Suppressor macrophage treated with lipopolysaccharide for 1 hour (primary cell): ENCODE measurements around the gene KNTC1.
"Not testable (repeated sequence)": the region's sequence is repeated elsewhere in the genome, so short reads cannot be mapped to it uniquely, and the experiment has no call there.

Experiments
- DNase-seq, 3 donors: peaks; one replicate each; pipeline ENCODE4 v3.0.0-alpha.2; 2020 to 2022

Gene KNTC1

DNA sequence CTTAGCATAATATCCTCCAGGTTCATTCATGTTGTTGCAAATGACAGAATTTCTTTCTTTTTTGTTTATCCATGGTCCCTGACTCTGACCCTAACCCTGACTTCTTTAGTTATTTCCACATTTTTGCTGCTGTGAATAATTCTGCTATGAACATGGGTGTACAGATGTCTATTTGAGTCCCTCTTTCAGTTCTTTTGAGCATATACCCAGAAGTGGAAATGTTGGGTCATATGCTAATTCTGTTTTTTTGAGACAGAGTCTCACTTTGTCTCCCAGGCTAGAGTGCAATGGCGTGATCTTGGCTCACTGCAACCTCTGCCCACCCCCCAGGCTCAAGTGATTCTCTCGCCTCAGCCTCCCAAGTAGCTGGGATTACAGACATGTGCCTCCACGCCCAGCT, 33.1 kb downstream of the KNTC1 start:
- DNase-seq = no peak

DNA sequence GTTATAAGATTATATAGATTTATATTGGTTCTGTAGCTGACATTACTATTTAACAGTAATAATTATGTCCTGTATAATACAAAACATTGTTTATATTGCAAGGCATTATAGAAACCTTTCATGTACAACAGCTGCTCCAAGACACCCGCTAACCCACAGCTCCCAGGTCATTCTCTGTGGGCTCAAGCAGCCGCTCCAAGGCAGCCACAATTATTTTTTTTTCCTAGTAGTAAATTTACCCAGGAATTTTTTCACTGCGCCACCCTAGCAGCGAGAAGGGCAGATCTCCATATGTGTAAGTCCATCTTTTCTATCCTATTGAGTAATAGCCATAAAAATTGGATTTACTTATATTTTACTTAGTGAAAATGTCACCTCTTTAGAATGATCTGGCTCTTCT, 36.3 kb downstream of the KNTC1 start:
- no peak for DNase-seq

DNA sequence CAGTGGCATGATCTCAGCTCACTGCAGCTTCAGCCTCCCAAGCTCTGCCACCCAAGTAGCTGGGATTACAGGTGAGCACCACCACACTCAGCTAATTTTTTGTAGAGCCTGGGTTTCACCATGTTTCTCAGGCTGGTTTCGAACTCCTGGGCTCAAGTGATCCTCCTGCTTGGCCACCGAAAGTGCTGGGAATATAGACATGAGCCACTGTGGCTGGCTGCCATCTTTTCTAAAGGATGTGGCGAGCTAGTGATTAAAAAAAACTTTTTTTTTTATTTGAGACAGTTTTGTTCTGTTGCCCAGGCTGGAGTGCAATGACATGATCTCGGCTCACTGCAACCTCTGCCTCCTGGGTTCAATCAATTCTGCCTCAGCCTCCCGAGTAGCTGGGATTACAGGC, 39.8 kb downstream of the KNTC1 start:
- not testable (repeated sequence) for DNase-seq

DNA sequence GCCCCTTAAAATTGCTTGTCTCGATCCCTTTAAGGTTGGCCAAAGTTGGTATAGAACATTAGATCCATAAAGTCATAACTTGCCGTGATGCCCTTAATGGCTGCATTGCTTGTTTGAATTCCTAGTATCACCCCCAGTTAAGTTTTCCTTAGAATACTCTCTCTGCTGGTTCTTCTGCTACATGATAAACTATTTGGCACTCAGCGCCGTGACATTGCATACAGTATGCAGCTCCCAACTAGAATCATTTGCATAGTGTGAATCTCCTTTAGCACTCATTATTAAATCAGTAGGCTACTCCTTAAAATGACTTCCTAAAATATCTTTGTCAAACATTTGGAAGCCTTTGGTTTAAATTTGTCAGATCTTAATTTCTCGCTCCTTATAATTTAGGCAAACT, 42.2 kb downstream of the KNTC1 start:
- no peak for DNase-seq

DNA sequence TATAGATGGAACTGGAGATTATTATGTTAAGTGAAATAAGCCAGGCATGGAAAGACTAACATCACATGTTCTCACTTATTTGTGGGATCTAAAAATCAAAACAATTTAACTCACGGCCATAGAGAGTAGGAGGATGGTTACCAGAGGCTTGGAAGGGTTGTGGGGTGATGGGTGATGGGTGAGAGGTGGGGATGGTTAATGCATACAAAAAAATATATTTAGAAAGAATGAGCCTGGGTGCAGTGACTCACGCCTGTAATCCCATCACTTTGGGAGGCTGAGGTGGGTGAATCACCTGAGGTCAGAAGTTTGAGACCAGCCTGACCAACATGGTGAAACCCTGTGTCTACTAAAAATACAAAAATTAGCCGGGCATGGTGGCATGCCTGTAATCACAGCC, 43.0 kb downstream of the KNTC1 start:
- DNase-seq = not testable (repeated sequence)

DNA sequence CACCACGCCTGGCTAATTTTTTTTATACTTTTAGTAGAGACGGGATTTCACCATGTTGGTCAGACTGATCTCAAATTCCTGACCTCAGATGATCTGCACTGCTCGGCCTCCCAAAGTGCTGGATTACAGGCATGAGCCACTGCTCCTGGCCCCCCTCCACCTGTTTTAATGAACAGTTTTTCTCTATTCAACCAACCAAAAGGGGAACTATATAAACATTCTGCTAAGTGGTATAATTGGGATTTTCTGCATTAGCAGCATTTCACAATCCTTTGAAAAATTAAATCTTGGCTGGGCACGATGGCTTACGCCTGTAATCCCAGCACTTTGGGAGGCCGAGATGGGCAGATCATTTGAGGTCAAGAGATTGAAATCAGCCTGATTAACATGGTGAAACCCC, 44.8 kb downstream of the KNTC1 start:
- no peak for DNase-seq

DNA sequence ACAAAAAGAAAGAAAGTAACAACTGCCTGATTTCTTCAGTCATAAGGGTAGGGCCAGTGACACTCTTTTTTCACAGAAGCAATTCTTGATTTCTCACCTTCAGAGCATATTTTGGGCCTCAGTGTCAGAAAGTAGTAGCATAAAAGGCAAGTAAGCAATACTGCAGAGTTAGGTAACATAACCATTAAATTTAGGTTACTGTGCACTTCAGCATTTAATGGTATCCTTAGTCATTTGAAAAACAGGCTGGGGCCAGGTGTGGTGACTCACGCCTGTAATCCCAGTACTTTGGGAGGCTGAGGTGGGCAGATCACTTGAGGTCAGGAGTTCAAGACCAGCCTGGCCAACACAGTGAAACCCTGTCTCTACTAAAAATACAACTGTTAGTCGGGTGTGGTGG, 56.2 kb downstream of the KNTC1 start:
- DNase-seq = not testable (repeated sequence)

DNA sequence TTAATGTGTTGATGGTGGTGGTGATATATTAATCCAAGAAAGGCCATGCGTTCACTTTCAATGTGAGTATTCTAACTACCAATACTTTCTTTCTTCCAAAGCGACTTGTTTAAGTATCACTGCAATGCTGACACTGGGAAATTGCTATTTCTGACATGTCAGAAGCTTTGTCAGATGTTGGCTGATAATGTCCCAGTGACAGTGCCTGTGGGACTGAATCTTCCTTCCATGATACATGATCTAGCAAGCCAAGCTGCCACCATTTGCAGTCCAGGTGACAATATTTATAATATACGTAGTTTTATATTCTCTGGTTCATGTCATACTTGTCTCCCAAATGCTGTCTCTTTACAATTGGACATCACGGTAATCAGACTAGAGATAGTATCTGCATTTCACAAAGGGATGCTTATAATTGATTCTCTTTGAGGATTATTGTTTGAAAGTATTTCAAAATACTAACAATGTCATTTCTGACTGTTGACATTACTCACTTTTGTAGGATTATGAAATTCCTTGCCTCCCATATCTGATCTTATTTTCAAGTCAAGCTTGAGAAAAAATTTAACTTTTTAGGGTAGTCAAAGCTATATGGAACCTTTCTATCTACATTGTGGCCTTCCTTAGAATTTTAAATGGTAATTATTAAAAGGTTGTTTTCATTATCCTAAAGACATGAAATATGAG, 57.3 kb downstream of the KNTC1 start:
- no peak for DNase-seq

DNA sequence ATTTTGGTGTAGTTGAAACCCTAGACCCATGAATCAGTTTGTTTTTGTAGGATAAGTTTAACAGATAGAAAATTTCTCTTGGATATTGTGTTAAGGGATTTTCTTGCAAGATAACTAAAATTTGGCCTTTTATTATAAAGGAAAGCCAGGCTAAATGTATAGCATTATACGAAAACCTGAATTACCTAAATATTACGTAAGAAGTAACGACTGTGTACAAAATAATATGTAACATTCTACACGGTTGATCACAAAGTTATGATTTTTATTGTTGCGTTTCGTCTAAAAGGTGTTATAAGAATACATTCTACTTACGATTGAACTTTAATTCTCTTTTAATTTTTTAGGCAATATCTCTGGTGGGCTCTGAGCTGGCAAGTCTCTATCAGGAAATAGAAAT, 63.9 kb downstream of the KNTC1 start:
- no peak for DNase-seq

DNA sequence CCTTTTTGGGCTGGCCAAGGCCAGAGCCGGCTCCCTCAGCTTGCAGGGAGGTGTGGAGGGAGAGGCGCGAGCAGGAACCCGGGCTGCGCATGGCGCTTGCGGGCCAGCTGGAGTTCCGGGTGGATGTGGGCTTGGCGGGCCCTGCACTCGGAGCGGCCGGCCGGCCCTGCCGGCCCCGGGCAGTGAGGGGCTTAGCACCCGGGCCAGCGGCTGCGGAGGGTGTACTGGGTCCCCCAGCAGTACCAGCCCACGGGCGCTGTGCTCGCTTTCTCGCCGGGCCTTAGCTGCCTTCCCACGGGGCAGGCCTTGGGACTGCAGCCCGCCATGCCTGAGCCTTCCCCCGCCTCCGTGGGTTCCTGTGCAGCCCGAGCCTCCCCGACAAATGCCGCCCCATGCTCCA, 64.9 kb downstream of the KNTC1 start:
- not testable (repeated sequence) for DNase-seq

DNA sequence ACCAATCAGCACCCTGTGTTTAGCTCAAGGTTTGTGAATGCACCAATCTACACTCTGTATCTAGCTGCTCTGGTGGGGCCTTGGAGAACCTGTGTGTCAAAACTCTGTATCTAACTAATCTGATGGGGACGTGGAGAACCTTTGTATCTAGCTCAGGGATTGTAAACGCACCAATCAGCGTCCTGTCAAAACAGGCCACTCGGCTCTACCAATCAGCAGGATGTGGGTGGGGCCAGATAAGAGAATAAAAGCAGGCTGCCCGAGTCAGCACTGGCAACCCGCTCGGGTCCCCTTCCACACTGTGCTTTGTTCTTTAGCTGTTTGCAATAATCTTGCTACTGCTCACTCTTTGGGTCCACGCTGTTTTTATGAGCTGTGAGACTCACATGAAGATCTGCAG, 65.5 kb downstream of the KNTC1 start:
- DNase-seq = not testable (repeated sequence)

DNA sequence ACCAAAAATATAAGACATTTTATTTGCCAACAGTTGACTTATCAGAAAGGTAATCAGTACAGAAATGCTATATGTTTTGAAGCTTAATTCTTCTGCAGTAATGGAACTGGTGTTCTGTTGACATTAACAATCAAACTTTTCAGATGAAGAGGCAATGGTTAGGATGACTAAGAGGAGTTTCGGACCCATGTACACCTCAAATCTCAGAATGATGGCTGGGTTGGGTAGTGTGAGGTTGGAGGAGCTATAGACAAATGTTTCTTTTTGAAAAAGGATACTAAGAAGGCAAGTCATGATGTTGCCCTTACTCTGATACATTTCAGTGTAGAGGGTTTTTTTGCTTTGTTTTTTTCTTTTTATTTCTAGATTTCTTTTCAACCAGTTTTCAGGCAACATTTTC, 66.9 kb downstream of the KNTC1 start:
- no peak for DNase-seq

DNA sequence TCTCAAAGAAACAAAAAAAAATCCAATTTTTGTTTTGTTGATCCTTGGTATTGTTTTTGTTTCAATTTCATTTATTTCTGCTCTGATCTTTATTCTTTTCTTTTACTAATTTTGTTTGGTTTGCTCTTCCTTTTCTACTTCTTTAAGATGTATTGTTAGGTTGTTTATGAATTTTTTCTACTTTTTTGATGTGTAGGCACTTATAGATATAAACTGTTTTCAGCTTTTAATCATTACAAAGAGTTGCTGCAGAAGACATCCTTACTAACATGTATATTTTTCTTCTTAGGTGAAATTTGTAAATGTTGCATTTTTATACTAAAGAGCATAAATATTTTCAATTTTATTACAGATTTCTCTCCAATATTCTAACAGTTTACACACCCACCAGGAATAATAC, 69.8 kb downstream of the KNTC1 start:
- no peak for DNase-seq

DNA sequence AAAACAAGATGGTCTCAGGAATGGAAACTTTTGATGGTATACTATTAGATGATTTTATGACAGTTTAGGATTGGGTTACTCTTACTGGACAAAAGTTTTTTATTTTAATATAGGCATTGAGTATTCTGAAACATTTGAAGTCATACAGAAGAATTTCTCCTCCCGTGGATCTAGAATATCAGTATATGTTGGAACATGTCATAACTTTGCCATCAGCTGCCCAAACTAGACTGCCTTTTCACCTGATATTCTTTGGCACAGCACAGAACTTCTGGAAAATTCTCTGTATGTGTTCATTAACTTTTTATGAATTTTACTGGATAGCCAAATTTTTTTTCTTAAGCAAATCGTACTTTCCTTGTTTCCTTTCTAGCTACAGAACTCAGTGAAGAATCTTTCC, 75.4 kb downstream of the KNTC1 start:
- no peak for DNase-seq

DNA sequence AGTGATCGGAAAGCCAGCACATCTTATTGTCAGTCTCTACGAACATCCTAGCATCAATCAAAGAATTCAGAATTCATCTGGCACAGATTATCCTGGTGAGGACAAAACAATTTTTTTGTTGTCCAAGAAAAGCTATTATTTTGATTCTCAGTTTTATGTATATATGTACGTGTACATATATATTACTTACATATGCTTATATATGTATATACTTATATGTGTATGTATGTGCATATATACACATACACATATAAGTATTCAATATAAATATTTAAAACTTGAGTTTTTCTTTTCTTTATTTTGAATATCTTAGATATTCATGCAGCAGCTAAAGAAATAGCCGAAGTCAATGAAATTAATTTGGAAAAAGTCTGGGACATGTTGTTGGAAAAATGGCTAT, 77.9 kb downstream of the KNTC1 start:
- no peak for DNase-seq

DNA sequence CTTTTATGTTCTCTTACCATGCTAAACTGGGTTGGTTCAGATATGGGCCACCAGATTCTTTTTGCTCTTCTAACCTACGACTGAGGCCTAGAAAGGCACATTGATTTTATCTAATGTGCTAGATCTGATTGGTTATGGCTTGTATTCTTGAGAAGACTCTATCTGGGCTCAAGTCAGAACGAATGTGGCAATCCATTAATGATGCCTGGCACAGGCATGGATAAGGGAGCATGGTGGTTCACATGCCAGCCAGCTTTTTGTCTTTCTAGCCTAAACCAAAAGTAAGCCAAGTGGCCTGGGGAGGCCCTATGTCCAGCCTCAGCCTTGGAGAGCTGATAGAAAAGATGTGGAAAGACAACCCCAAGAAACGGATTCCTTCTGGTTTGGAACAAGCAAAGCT, 82.7 kb downstream of the KNTC1 start:
- DNase-seq = no peak

DNA sequence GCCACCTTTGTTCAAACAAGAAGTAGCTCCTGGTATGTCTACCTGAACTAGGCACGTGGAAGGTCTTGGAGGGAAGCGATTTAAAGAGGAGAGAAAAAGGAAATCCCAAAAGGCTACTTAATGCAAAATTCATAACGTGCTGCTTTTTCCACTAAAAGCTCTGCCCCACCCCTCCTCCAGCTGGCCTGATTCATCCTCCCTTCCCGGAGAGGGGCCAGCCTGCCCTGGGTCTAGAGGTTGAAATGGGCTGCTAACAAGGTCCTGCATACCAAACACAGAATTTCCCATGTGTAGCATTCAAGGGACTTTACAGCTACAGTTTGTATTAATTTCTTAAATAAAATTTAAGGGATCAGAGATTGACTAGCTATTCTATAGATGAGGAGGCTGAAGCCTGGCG, 83.2 kb downstream of the KNTC1 start:
- no peak for DNase-seq

DNA sequence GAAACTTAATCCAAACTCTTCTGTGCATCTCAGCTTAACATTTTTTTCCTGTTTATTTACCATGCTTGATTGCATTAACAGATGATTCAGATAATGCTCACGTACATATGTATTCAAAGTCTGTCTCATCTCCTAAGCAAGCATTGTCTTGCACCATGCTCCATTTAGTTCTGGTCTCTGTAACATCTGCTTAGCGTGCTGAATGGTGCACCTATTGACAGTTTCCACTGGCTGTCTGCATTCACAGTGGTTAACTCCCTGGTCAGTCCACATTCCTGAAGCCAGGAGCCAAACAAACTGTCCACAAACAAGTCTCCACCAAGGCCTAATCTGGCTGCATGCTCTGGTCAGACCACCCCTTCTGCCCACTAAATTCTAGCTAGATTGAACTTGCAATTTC, 83.9 kb downstream of the KNTC1 start:
- no peak for DNase-seq

DNA sequence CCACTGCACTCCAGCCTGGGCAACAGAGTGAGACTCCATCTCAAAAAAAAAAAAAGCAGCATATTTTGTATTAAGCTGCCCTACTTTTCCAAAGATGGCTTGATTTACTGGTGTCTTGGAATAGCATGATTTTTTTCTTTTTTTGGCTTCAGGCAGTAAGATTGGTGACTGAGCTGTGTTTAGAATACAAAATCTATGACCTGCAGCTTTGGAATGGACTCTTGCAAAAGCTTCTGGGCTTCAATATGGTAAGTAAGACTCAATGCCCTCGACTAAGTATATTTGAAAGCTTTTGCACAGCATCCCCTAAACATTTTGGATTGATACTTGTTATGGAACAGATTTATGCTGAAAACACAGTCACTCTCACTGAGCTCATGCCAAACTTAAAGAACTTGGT, 87.8 kb downstream of the KNTC1 start:
- no peak for DNase-seq

DNA sequence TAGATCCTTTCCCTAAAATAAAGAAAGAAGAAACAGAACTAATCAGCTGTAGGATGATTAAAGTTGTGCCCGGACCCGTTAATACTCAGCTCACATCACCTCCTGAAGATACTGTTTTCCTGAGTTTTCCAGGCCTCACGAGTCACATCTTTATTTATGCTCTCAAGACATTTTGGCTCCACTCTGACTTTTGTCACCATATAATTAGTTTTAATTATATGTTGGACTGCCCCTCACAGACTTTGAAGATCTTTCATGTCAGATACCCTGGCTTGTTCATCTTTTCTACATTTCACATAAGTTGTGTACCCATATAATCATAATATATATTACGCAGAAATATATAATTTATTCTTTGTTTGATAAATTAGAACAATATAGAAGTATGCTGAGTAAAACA, 88.7 kb downstream of the KNTC1 start:
- DNase-seq = no peak

DNA sequence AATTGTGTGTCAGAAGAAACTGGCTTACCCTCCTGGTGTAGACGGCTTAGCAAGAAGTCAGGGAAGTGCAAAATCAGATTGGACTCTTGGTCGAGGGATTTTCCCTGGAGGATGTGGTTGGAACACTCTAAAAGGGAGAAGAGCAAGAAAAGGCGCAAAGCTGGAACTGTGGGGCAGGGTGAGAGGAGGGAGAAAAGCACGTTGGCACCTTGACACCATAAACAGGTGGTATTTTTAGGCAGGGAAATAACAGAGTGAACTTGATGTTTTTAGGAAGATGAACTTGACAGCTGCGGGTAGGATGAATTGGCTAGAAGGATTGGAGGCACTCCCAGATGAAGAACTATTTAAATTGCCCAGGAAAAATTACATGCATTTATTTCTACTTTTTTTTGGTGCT, 108.4 kb downstream of the KNTC1 start:
- no peak for DNase-seq

DNA sequence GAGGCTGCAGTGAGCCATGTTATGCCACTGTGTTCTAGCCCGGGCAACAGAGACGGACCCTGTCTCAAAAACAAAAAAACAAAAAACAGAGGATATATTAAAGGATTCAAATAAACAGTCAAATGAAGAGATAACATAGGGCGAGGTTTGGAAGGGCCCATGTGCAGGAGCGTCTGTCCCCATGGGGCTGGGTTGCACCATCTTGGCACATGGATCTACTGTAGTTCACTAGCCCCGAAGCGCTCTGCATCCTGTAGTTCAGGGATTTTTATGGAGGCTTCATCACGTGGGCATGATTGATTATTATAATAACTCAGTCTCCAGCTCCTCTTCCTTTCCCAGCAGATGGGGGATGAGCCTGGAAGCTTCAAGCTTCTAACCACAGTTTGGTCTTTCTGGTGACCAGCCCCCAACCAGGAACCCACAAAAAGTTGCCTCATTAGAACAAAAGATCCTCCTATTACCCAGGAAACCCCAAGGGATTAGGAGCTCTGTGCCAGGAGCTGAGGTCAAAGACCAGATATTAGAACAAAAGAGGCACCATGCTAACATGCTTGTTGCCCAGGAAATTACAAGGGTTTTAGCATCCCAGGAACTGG, 116.3 kb downstream of the KNTC1 start:
- no peak for DNase-seq

DNA sequence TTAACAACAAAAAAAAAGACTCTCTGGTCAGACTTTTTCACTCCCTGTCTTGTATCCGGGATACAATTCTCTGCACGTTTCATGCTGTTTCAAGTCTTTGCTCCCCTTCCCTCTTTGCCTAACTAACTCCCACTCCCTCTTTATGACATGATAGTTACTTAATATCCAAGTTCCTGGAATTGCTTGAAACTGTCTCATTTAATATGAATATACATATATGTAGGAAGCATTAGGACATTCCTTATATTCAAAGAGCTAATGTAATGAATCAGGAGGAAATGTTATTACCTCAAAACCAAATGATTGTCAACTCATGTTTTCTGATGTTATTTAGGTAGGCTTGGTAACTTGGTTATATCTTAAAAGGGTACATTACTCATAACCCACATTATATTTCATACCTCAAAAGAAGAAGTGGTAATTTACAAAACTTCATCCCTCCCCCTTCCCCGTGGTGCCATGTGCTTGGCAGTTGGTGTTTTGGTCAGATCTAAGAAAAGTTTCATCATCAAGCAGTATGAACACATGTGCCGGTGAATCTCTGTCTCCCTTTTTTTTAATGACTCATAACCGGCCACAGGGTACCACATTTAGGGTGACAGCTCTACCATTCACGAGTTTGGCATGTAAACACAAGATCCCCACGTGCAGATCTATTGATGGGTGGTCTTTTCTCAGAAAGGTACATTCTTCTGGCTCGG, 119.6 kb downstream of the KNTC1 start:
- peak; percentile 92 to 98 (median 97) for DNase-seq

DNA sequence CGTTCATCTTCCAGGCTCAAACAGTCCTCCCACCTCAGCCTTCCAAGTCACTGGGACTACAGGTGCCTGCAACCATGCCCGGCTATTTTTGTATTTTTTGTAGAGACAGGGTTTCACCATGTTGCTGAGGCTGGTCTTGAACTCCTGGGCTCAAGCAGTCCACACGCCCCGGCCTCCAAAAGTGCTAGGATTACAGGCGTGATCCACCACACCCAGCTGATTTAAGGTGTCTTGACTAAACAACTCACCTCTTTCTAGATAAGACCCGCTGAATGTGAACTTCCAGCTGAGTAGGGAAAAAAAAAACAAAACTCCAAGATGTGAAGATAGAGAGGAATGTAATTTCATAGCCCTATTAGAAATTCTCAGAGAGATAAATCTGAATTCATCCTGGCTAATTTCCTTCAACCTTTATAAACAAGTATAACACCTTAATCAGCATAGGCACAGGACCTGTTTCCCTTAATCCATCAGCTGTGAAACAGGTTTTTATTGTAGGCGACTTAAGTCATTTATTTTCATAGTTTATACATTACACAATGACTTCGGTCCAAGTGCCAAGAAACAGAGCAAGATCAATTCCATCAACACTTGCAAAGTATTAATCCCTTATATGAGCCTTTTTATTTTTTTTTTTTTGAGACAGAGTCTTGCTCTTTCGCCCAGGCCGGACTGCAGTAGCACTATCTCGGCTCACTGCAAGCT, 124.6 kb downstream of the KNTC1 start:
- no peak for DNase-seq
